GM13976 (cell line): Measurements from ENCODE around the gene DSCAM.

ENCODE experiments used
- DNase-seq: peaks from one replicate; pipeline ENCODE4 v3.0.0; 2012; ENCODE audit warnings: low spot score
- in situ Hi-C: fragments of 300-500 bp; cut with MboI; formaldehyde crosslinking; loops from one replicate; pipeline ENCODE4 v1.12.0; 2022; ENCODE audit warnings: low sequenced_read_pairs, mixed read lengths, inconsistent platforms; ENCODE audit not compliant: unreplicated experiment
- TF ChIP-seq, protein P1 (sequence below): IDR thresholded peaks from 2 replicates; pipeline ENCODE4 v1.5.1; 2012; ENCODE audit warnings: borderline replicate concordance, mild to moderate bottlenecking; ENCODE audit not compliant: insufficient read depth; ENCODE audit errors: extremely low read depth, missing control alignments, control extremely low read depth

The DSCAM gene

DNA sequence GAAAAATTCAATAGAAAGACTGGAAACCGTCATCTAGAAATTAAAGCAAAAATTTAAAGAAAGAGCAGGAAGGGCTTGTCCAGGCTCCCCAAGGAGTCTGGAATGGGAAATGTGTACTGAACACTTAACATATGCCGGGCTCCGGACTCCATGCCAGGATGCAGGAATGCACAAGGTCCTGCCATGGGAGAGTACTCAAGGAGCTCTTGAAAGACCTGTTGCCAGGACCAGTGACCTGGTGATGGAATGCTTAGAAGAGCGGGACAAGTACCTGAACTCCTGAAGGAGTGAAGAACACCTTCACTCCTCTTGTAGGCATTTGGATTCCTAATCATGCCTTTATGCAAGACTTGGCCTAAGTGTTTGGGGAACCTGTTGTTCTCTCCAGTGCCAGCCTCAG is 16.9 kb upstream of the DSCAM start:
- in situ Hi-C loops: no loop called here
- no peak for DNase-seq
- TF ChIP-seq, protein P1, sequence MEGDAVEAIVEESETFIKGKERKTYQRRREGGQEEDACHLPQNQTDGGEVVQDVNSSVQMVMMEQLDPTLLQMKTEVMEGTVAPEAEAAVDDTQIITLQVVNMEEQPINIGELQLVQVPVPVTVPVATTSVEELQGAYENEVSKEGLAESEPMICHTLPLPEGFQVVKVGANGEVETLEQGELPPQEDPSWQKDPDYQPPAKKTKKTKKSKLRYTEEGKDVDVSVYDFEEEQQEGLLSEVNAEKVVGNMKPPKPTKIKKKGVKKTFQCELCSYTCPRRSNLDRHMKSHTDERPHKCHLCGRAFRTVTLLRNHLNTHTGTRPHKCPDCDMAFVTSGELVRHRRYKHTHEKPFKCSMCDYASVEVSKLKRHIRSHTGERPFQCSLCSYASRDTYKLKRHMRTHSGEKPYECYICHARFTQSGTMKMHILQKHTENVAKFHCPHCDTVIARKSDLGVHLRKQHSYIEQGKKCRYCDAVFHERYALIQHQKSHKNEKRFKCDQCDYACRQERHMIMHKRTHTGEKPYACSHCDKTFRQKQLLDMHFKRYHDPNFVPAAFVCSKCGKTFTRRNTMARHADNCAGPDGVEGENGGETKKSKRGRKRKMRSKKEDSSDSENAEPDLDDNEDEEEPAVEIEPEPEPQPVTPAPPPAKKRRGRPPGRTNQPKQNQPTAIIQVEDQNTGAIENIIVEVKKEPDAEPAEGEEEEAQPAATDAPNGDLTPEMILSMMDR: no peak

DNA sequence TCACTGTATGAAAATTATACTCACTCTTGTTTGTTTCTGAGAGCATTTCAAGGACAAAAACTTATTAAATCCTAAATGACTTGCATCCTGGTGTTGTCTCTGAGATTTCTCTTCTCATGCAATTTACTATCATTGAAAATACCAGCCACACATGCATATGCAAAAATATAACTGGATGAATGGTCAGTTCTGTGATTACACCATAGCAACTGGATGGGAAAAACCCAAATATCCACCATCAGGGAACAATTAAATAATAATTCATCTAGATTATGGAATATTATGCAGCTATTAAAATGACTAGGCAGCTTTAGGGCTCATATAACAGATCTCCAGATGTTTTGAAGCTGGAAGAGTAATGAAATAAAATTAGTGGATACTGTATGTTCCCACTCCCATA is 11.6 kb upstream of the DSCAM start:
- TF ChIP-seq, protein P1: no peak
- DNase-seq: no peak
- in situ Hi-C loops: no loop called here

DNA sequence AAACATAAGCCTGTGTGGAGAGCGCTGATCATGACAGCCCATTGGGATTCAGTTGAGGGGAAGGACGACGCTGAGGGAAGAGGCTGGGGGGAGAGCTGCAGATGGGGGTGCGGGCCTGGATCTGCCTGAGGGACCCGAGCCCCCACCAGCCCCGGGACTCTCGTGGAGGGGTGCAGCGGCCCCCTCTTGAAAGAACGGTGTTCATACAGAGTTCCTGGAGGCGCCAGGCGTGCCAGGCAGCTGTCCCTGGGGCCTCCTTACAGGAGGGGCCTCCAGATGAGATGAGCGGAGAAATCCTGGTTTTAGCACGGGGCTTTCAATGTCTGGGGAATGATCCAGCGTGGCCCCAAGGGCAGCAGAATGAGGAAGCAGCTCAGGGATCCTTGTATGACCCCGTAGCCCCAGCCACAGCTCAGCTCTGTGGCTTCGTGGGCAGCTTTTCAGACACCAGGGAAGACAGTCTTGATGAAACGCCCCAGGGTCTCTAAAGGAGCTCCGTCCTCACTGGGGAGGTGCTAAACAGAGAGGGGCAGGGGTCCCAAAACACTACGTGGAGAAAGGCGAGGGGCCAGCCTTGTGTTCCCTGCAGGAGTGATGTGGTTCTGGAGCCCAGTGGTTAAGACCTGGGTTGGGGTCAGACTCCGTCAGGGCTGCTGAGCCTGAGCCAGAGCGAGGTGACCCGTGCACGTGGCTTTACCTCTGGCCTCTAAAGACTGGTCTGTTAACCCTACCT is 7.2 kb upstream of the DSCAM start:
- no peak for DNase-seq
- TF ChIP-seq, protein P1: no peak
- in situ Hi-C loops: no loop called here

DNA sequence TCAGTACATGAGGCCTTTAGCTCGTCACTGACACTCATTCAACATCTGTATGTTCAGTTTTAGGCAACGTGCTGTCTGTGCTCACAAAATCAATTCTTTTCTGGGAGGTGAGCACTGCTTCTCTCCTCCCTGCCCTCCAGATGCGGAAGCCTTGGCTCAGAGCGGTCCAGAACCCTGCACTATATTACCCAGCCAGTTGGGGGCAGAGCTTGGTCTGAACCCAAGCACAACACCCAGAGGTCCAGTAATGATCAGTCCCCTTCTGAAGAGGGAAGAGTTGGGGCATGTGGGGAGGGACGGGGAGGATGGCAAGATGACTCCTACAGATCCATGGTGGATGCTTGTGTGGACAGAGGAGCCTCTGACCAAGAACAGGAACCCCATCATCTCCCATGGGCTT is 5.6 kb upstream of the DSCAM start:
- TF ChIP-seq, protein P1: no peak
- in situ Hi-C loops: no loop called here
- no peak for DNase-seq

DNA sequence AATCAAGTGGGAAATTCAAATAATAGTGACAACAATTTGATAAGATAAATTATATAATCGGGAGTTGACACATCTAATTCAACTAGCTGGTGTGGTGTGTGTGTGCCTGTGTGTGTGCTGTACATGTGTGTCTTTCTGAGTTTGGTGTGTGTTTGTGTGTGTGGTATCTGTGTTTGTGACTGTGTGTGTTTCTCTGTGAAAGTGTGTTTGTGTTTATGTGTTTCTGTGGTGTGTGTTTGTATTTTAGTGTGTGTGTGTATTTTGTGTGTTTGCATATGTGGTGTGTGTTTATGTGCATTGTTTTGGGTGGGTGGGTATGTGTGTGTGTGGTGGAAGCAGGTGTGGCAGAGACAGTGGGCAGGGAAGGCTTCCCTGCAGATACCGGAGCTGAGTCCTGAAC is 4.8 kb upstream of the DSCAM start:
- no peak for DNase-seq
- TF ChIP-seq, protein P1: no peak
- in situ Hi-C loops: no loop called here

DNA sequence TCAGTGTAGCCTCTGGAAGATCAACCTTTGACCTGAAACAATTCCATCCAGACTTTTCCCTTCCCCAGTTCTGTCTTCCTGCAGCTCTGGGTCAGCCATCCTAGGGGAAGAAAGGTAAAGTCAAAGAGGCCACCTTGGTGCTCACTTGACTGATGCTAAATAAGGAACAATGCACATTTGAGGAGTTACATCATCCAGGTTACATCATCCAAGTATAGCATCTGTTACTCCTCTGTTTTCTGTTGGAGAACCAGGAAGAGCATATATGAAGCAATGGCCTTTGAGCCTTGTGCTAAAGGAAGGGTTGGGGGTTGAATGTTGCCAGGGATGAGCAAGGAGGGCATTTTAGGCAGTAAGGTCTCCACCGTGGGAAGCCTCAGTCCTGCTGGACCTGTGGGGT is 3.1 kb upstream of the DSCAM start:
- in situ Hi-C loops: no loop called here
- no peak for DNase-seq
- TF ChIP-seq, protein P1: no peak

DNA sequence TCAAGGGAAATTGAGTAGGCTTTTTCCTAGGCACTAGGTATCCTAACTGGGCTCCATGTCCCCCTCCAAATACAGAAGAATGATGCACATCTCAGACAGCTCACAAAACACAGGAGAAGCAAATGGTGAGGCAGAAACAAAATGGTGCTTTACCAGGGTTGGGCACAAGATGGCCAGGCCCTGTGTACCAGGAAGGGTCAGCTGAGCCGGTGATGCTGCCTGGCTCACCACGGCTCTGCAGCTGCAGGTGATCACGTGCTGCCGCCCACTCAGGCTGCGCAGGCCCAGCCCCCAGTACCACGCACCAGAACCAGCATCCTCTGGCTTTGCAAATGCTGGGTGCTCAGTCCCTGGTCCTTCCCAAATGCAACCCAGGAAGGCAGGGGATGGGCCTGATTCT is 993 bp upstream of the DSCAM start:
- in situ Hi-C loops: no loop called here
- no peak for DNase-seq
- TF ChIP-seq, protein P1: no peak
